ENCODE data around the gene POLR2J2. TPM values are rescaled to one million over a fixed set of nuclear protein-coding genes. Genes with fewer than 3 reads are reported as not detected.
"Not testable (repeated sequence)": the region's sequence is repeated elsewhere in the genome, so short reads cannot be mapped to it uniquely, and the experiment has no call there.

Gene POLR2J2
- polyA plus RNA-seq, 1 experiment, result 2.0 TPM

DNA sequence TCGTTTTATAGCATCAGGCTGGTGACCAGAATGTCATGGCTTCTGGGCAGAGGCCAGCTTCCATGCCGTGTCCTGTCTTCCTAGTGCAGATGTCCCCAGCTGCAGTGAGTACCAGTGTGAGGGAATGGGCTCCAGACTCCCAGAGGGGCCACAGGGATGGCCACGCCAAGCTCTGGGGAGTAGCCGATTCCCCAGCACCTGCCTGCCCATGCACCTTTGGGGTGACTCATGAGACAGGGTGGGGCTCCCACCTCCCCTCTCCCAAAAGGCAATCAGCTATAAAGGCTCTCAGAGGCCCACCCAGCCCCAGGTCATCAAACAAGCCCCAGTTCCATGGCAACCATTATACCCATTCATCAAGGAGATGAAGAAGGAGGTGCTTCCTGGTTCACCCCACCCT lies 21.5 kb downstream of the POLR2J2 start, which contains the start of gene SPDYE2B:
Gene SPDYE2B (plus strand): TSS at position 396 of the 400 bp plus-strand sequence. CDS start 2,030 bp downstream, outside the sequence.
- H3K4me3 ChIP-seq (ENCODE audit: low read depth, low read length); H3K27me3 ChIP-seq (ENCODE audit: control insufficient read depth, insufficient read depth, low read length); H3K27ac ChIP-seq (ENCODE audit: low read depth, low read length); H3K9me3 ChIP-seq (ENCODE audit: control insufficient read depth, insufficient read depth, low read length); CTCF ChIA-PET; DNase-seq (ENCODE audit: low read depth, low spot score); POLR2A ChIA-PET: not testable (repeated sequence)

DNA sequence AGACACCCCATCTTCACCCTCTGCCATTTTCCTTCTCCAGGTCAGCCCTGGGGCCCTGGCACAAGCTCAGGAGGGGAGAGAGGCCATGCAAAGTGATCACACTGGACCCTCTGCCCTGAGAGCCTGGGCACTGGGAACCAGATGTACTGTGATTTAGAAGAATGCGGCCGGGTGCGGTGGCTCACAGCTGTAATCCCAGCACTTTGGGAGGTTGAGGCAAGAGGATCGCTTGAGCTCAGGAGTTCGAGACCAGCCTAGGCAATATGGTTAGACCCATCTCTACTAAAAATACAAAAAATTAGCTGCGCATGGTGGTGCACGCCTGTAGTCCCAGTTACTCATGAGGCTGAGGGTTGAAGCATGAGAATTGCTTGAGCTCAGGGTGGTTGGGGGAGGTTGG lies 23.6 kb downstream of the POLR2J2 start:
- H3K27me3 ChIP-seq (ENCODE audit: control insufficient read depth, insufficient read depth, low read length); H3K4me3 ChIP-seq (ENCODE audit: low read depth, low read length); H3K27ac ChIP-seq (ENCODE audit: low read depth, low read length); H3K9me3 ChIP-seq (ENCODE audit: control insufficient read depth, insufficient read depth, low read length); POLR2A ChIA-PET; DNase-seq (ENCODE audit: low read depth, low spot score); CTCF ChIA-PET: not testable (repeated sequence)

DNA sequence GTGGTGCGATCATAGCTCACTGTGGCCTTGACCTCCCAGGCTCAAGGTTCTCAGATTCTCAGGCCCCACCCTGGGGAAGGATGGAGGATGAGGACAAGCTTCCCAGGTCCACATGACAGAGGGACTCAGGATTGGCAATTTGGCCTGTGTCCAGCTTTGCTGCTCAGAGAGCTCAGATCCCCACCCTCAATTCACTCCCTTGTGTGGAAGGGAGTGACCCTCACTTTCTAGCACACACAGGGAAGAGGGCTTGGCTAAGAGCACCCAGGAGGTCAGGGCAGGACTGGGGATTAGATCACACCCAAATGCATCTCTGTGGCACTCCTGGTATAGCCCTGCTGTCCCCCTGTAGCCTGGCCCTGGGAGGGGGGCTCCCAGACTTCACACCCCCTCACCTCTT lies 28.1 kb downstream of the POLR2J2 start:
- H3K9me3 ChIP-seq (ENCODE audit: control insufficient read depth, insufficient read depth, low read length); DNase-seq (ENCODE audit: low read depth, low spot score); H3K27ac ChIP-seq (ENCODE audit: low read depth, low read length); POLR2A ChIA-PET; H3K27me3 ChIP-seq (ENCODE audit: control insufficient read depth, insufficient read depth, low read length); CTCF ChIA-PET; H3K4me3 ChIP-seq (ENCODE audit: low read depth, low read length): not testable (repeated sequence)

DNA sequence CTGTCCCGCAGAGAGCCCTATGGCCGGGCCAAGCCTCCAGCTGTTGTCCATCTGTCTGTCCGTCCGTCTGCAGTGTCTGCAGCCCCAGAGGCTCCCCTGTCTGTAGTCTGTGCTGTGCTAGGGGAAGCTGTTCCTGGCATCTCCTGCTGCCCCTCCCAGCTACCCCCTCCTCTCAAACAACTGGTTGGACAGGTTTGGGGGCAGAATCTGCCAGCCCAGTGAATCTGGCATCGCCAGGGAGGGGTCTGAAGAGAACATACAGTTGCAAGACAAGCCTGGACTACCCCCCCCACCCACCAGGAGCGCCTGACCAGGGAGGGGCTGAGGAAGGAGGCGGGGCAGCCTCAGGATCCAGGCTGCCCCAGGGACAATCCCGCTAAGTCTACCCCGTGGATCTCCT lies 28.8 kb downstream of the POLR2J2 start, which contains the start of gene UPK3BL1:
Gene UPK3BL1 (minus strand): TSS at position 101 of the 400 bp plus-strand sequence. CDS start 50 bp downstream, at position 51.
- CTCF ChIA-PET; H3K4me3 ChIP-seq (ENCODE audit: low read depth, low read length); H3K27ac ChIP-seq (ENCODE audit: low read depth, low read length); DNase-seq (ENCODE audit: low read depth, low spot score); H3K9me3 ChIP-seq (ENCODE audit: control insufficient read depth, insufficient read depth, low read length); H3K27me3 ChIP-seq (ENCODE audit: control insufficient read depth, insufficient read depth, low read length); POLR2A ChIA-PET: not testable (repeated sequence)

DNA sequence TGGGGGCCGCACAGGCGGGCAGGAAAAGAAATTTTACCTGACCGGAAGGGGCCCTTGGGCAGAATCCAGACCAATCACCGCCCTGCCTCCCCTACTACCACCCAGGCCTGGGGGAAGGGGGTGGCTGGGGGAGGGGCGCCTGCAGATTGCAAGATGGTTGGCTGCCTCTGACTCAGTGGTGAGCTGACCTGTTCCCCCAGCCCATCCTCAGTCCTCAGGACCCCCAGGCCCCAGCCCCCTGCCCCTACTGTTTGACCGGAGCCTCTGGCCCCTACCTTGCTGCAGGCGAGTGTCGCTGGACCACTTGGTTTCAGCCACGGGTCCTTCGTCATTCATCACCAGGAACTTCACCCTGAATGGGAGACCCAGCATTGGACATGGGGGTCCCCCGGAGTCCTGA lies 32.6 kb downstream of the POLR2J2 start:
- H3K27ac ChIP-seq (ENCODE audit: low read depth, low read length); H3K27me3 ChIP-seq (ENCODE audit: control insufficient read depth, insufficient read depth, low read length); H3K9me3 ChIP-seq (ENCODE audit: control insufficient read depth, insufficient read depth, low read length); CTCF ChIA-PET; DNase-seq (ENCODE audit: low read depth, low spot score); POLR2A ChIA-PET; H3K4me3 ChIP-seq (ENCODE audit: low read depth, low read length): not testable (repeated sequence)

DNA sequence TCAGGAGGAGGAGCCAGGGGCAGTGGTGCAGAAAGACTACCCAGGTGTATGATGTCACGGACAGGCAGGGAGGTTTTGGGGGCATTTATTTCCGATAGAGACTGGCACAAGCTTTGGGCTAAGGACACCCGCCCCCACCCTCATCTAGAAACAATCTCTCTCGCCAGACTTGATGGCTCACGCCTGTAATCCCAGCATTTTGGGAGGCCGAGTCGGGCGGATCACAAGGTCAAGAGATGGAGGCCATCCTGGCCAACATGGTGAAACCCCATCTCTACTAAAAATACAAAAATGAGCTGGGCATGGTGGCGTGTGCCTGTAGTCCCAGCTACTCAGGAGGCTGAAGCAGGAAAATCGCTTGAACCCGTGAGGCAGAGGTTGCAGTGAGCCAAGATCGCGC lies 34.5 kb downstream of the POLR2J2 start:
- CTCF ChIA-PET; H3K4me3 ChIP-seq (ENCODE audit: low read depth, low read length); H3K9me3 ChIP-seq (ENCODE audit: control insufficient read depth, insufficient read depth, low read length); H3K27ac ChIP-seq (ENCODE audit: low read depth, low read length); POLR2A ChIA-PET; H3K27me3 ChIP-seq (ENCODE audit: control insufficient read depth, insufficient read depth, low read length); DNase-seq (ENCODE audit: low read depth, low spot score): not testable (repeated sequence)

DNA sequence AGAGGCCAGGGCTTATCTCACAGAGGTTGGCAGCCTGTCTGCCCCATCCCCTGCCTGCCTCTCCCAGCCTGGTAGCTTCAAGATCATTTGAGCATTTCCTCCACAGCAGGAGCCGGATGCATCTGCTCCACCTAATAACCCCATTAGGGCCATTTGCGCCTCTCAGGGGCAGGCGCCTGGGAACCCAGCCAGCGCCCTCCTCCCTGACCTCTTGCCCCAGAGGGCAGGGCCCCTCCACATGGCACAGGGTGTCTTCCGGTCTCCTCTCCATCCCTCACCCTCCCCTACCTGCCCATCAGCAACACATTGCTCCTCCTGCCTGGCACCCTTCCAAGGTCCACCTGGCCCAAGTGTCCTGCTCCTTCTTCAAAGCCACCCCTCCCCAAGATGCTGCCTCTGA lies 36.1 kb downstream of the POLR2J2 start:
- CTCF ChIA-PET; H3K9me3 ChIP-seq (ENCODE audit: control insufficient read depth, insufficient read depth, low read length); H3K4me3 ChIP-seq (ENCODE audit: low read depth, low read length); H3K27ac ChIP-seq (ENCODE audit: low read depth, low read length); POLR2A ChIA-PET; H3K27me3 ChIP-seq (ENCODE audit: control insufficient read depth, insufficient read depth, low read length); DNase-seq (ENCODE audit: low read depth, low spot score): not testable (repeated sequence)

DNA sequence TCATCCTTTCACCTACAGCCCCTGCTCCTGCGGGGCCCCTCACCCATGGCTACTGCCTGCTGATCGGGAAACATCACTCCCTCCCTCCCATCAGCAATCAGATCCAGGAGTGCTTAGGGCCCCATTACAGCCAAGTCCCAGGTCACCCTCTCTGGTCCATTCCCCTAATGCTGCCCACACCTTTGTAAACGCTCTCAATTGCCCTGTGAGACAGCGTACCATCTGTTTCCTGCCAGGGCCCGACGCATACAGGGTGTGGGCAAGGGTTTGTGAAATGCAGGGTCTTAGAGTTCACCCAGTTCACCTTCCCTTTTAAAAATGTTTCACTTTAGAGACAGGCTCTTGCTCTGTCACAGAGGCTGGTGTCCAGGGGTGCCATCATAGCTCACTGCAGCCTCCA lies 37.2 kb downstream of the POLR2J2 start:
- H3K9me3 ChIP-seq (ENCODE audit: control insufficient read depth, insufficient read depth, low read length); DNase-seq (ENCODE audit: low read depth, low spot score); H3K27ac ChIP-seq (ENCODE audit: low read depth, low read length); POLR2A ChIA-PET; CTCF ChIA-PET; H3K4me3 ChIP-seq (ENCODE audit: low read depth, low read length); H3K27me3 ChIP-seq (ENCODE audit: control insufficient read depth, insufficient read depth, low read length): not testable (repeated sequence)

DNA sequence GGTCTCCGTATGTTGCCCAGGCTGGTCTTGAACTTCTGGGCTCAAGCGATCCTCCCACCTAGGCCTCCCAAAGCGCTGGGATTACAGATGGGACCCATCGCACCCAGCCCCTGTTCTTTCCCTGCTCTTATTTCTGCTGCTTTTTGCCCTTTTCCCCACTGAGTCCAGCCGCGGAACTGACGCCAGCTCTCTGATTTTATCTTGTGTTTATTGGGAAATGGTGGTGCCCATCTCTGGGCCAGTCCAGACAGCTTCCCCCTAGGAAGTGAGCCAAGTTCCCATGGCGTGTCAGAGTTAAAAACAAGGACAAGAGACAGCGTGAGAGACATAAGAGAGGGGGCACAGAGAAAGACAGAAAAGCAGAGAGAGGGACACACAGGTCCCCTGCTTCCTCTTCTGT lies 40.8 kb downstream of the POLR2J2 start:
- H3K27ac ChIP-seq (ENCODE audit: low read depth, low read length); POLR2A ChIA-PET; H3K4me3 ChIP-seq (ENCODE audit: low read depth, low read length); DNase-seq (ENCODE audit: low read depth, low spot score); CTCF ChIA-PET; H3K27me3 ChIP-seq (ENCODE audit: control insufficient read depth, insufficient read depth, low read length); H3K9me3 ChIP-seq (ENCODE audit: control insufficient read depth, insufficient read depth, low read length): not testable (repeated sequence)

DNA sequence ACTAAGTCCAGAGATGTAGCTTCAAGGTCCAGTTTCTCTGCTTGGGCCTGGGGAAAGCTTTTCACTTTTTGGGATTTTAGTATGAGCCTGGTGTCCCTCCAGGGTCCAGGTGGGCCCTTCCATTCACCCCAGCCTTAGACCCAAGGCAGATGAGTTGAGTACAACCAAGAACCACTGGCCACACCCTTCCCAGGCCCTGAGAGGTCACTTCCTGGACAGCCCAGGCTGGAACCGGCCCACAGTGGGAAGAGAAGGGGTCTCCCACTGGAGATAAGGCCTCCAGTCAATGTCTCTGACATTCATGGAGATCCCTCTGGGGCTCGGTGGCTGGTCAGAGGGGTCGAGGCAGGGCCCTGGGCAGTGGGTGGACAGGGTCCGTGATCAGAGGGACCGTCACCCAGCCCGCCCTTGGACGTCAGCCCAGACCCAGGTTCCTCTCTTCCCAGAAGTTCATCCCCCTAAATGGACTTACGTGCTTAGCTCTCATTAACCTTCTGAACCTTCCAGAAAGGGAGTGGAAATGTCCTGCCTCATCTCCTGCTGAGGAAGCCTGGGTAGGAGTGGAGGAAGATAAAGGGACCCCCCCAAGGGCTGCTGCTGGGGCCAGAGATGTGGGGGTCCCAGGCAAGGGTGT lies 44.1 kb downstream of the POLR2J2 start:
- CTCF ChIA-PET; H3K27ac ChIP-seq (ENCODE audit: low read depth, low read length); H3K27me3 ChIP-seq (ENCODE audit: control insufficient read depth, insufficient read depth, low read length); DNase-seq (ENCODE audit: low read depth, low spot score); H3K4me3 ChIP-seq (ENCODE audit: low read depth, low read length); H3K9me3 ChIP-seq (ENCODE audit: control insufficient read depth, insufficient read depth, low read length); POLR2A ChIA-PET: not testable (repeated sequence)

DNA sequence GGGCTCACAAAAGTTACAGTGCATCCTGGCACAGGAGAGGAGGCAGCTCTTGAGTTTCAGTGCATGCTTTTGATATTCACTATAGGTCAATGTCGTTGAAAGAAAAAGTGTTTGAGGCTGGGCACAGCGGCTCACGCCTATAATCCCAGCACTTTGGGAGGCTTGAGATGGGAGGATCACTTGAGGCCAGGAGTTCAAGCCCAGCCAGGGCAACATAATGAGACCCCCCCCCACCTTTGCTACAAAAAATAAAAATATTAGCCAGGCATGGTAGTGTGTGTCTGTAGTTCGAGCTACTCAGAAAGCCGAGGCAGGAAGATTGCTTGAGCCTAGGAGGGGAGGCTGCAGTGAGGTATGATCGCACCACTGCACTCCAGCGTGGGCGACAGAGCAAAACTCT lies 53.3 kb downstream of the POLR2J2 start:
- CTCF ChIA-PET; POLR2A ChIA-PET; DNase-seq (ENCODE audit: low read depth, low spot score); H3K27ac ChIP-seq (ENCODE audit: low read depth, low read length); H3K4me3 ChIP-seq (ENCODE audit: low read depth, low read length); H3K27me3 ChIP-seq (ENCODE audit: control insufficient read depth, insufficient read depth, low read length); H3K9me3 ChIP-seq (ENCODE audit: control insufficient read depth, insufficient read depth, low read length): not testable (repeated sequence)

DNA sequence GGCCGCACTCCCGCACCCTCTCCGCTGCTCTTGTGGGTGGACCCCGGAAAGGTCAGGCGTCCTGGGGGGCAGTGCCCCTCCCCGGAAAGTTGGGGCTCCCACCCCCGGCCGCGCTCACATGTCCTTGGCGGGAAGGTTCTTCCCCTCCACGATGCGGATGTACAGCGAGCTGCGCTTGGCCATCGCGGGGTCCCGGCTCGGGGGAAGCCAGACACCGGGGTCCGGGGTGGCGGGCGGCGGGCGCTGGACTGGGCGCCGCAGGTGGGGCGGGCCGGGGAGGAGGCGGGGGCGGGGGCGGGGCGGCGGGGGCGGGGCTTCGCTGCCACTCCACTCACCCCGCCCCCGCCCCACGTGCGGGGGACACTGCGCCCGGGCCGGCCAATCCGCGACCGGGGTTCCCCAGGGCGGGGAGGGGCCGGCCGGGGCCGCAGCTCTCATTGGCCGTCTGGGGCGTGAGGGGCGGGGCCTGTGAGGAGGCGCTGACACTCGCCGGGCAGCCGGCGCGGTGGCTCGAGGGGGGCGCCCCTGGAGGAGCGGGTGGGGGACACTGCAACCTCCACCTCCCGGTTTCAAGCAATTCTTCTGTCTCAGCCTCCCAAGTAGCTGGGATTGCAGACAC lies 54.8 kb downstream of the POLR2J2 start, which contains the start of gene RASA4:
Gene RASA4 (minus strand): TSS at position 250 of the 619 bp plus-strand sequence. CDS start 67 bp downstream, at position 183.
- POLR2A ChIA-PET; H3K27ac ChIP-seq (ENCODE audit: low read depth, low read length); CTCF ChIA-PET; H3K27me3 ChIP-seq (ENCODE audit: control insufficient read depth, insufficient read depth, low read length); DNase-seq (ENCODE audit: low read depth, low spot score); H3K9me3 ChIP-seq (ENCODE audit: control insufficient read depth, insufficient read depth, low read length): not testable (repeated sequence)
- peak within 1 kb of the TSS; percentile 57 for H3K4me3 ChIP-seq (ENCODE audit: low read depth, low read length)
